ENCODE measurements around the gene PPP3CA.

PPP3CA gene

GRCh38 chr4:100989401-100989800 is 357.9 kb downstream of the PPP3CA start:
- POLR2A ChIA-PET = no interaction called here
- no peak for TF ChIP-seq ELF4 (IDR thresholded peaks at IDR 0.05)
- TF ChIP-seq ZNF384 (IDR thresholded peaks at IDR 0.05) = no peak
- no peak for TF ChIP-seq FOXK2 (IDR thresholded peaks at IDR 0.05)
- CTCF ChIA-PET = no interaction called here
- no peak for DNase-seq (ENCODE audit: extremely low spot score)

DNA sequence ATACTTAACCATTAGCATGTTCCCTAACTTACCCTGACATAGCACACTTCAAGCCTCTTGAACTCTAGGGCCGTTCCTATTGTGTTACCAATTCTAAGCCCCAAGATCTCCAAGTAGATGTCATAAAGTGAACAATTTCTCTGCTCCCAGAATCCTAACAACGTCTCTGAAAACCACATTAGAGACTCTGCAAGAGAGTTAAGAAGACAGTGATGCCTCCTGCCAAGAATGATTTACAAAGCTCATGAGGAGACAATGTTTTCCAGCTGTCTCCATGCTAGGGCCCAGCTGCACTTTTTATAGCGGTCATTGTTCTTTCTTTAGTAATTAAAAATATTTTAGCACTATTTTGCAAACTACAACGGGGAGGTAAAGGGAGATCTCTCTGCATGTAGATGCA is 358.4 kb downstream of the PPP3CA start:
- ChIA-PET POLR2A (no interaction called here), CTCF (no interaction called here)
- DNase-seq (ENCODE audit: extremely low spot score) = no peak
- TF ChIP-seq CTBP1 (IDR thresholded peaks at IDR 0.05; ENCODE audit: borderline replicate concordance) (no peak), SP1 (IDR thresholded peaks at IDR 0.05) (no peak), SUZ12 (IDR thresholded peaks at IDR 0.05) (no peak)

- TF ChIP-seq, protein P1, sequence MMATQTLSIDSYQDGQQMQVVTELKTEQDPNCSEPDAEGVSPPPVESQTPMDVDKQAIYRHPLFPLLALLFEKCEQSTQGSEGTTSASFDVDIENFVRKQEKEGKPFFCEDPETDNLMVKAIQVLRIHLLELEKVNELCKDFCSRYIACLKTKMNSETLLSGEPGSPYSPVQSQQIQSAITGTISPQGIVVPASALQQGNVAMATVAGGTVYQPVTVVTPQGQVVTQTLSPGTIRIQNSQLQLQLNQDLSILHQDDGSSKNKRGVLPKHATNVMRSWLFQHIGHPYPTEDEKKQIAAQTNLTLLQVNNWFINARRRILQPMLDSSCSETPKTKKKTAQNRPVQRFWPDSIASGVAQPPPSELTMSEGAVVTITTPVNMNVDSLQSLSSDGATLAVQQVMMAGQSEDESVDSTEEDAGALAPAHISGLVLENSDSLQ (IDR thresholded peaks at IDR 0.05) = no peak
- TF ChIP-seq HDGF (IDR thresholded peaks at IDR 0.05; ENCODE audit: borderline replicate concordance) (no peak), TARDBP (IDR thresholded peaks at IDR 0.05) (no peak), CTBP1 (IDR thresholded peaks at IDR 0.05; ENCODE audit: borderline replicate concordance) (no peak), BHLHE40 (IDR thresholded peaks at IDR 0.05; ENCODE audit: borderline replicate concordance) (no peak), SP1 (IDR thresholded peaks at IDR 0.05) (no peak), FOXM1 (IDR thresholded peaks at IDR 0.05; ENCODE audit: borderline replicate concordance) (no peak), LEF1 (IDR thresholded peaks at IDR 0.05; ENCODE audit: borderline replicate concordance) (no peak), L3MBTL2 (conservative IDR thresholded peaks at IDR 0.05) (no peak)
- ChIA-PET CTCF (no interaction called here), POLR2A (no interaction called here)
- no peak for DNase-seq (ENCODE audit: extremely low spot score)
Observed at GRCh38 chr4:100986360-100986868, 360.9 kb downstream of the PPP3CA start.

- DNase-seq (ENCODE audit: extremely low spot score) = no peak
- TF ChIP-seq NFRKB (IDR thresholded peaks at IDR 0.05) (no peak), LEF1 (IDR thresholded peaks at IDR 0.05; ENCODE audit: borderline replicate concordance) (no peak), HDGF (IDR thresholded peaks at IDR 0.05; ENCODE audit: borderline replicate concordance) (no peak), ELF4 (IDR thresholded peaks at IDR 0.05) (no peak), TARDBP (IDR thresholded peaks at IDR 0.05) (no peak), FOXM1 (IDR thresholded peaks at IDR 0.05; ENCODE audit: borderline replicate concordance) (no peak), SUZ12 (IDR thresholded peaks at IDR 0.05) (no peak), FOXA1 (IDR thresholded peaks at IDR 0.05) (no peak), FOXK2 (IDR thresholded peaks at IDR 0.05) (no peak), BHLHE40 (IDR thresholded peaks at IDR 0.05; ENCODE audit: borderline replicate concordance) (no peak), L3MBTL2 (conservative IDR thresholded peaks at IDR 0.05) (no peak), ZNF384 (IDR thresholded peaks at IDR 0.05) (no peak), SP1 (IDR thresholded peaks at IDR 0.05) (no peak), CTBP1 (IDR thresholded peaks at IDR 0.05; ENCODE audit: borderline replicate concordance) (no peak), ARNT (IDR thresholded peaks at IDR 0.05) (no peak)
- TF ChIP-seq, protein P1 (IDR thresholded peaks at IDR 0.05) = no peak
- ChIA-PET POLR2A (no interaction called here), CTCF (no interaction called here)
Observed at GRCh38 chr4:100985576-100985975, 361.8 kb downstream of the PPP3CA start.

- DNase-seq (ENCODE audit: extremely low spot score) = no peak
- TF ChIP-seq LEF1 (IDR thresholded peaks at IDR 0.05; ENCODE audit: borderline replicate concordance) (no peak), ZNF384 (IDR thresholded peaks at IDR 0.05) (no peak), FOXK2 (IDR thresholded peaks at IDR 0.05) (no peak), ARNT (IDR thresholded peaks at IDR 0.05) (no peak), TARDBP (IDR thresholded peaks at IDR 0.05) (no peak), SUZ12 (IDR thresholded peaks at IDR 0.05) (no peak)
- POLR2A ChIA-PET = no interaction called here
- CTCF ChIA-PET = no interaction called here
Observed at GRCh38 chr4:100984901-100985300, 362.4 kb downstream of the PPP3CA start.

DNA sequence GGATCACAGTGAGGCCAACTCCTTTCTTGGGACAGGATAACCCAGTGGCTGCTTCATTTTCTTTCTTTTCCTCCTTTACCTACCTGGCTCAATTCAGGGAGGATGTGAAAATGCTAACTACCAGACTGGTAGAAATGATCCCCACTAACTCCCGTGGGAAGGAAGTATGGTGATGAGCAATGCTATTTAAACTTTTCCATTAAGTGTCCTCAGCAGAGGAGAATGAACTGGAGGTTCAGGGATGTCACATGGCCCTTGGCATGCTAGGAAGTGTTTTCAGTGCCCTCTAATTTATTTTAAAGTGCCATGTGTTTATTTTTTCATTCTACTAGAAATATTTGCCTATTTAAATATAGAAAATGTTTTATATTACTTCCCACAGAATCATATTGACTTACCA is 363.9 kb downstream of the PPP3CA start:
- ChIA-PET POLR2A (no interaction called here), CTCF (no interaction called here)
- DNase-seq (ENCODE audit: extremely low spot score) = no peak
- no peak for TF ChIP-seq FOXK2 (IDR thresholded peaks at IDR 0.05)
- TF ChIP-seq ZNF384 (IDR thresholded peaks at IDR 0.05) = no peak
- no peak for TF ChIP-seq FOXM1 (IDR thresholded peaks at IDR 0.05; ENCODE audit: borderline replicate concordance)
- no peak for TF ChIP-seq HDGF (IDR thresholded peaks at IDR 0.05; ENCODE audit: borderline replicate concordance)
- TF ChIP-seq FOXA1 (IDR thresholded peaks at IDR 0.05) = no peak
- no peak for TF ChIP-seq SP1 (IDR thresholded peaks at IDR 0.05)
- TF ChIP-seq, protein P1 (IDR thresholded peaks at IDR 0.05) = no peak
- TF ChIP-seq SUZ12 (IDR thresholded peaks at IDR 0.05) = no peak
- no peak for TF ChIP-seq ELF4 (IDR thresholded peaks at IDR 0.05)
- no peak for TF ChIP-seq ARNT (IDR thresholded peaks at IDR 0.05)

- TF ChIP-seq FOXM1 (IDR thresholded peaks at IDR 0.05; ENCODE audit: borderline replicate concordance) (no peak), ELF4 (IDR thresholded peaks at IDR 0.05) (no peak), ARNT (IDR thresholded peaks at IDR 0.05) (no peak), LEF1 (IDR thresholded peaks at IDR 0.05; ENCODE audit: borderline replicate concordance) (no peak), SP1 (IDR thresholded peaks at IDR 0.05) (no peak), TARDBP (IDR thresholded peaks at IDR 0.05) (no peak), NFRKB (IDR thresholded peaks at IDR 0.05) (no peak), SUZ12 (IDR thresholded peaks at IDR 0.05) (no peak), L3MBTL2 (conservative IDR thresholded peaks at IDR 0.05) (no peak), FOXA1 (IDR thresholded peaks at IDR 0.05) (no peak), HDGF (IDR thresholded peaks at IDR 0.05; ENCODE audit: borderline replicate concordance) (no peak), ZNF384 (IDR thresholded peaks at IDR 0.05) (no peak), FOXK2 (IDR thresholded peaks at IDR 0.05) (no peak), BHLHE40 (IDR thresholded peaks at IDR 0.05; ENCODE audit: borderline replicate concordance) (no peak), CTBP1 (IDR thresholded peaks at IDR 0.05; ENCODE audit: borderline replicate concordance) (no peak)
- TF ChIP-seq, protein P1 (IDR thresholded peaks at IDR 0.05) = no peak
- ChIA-PET CTCF (no interaction called here), POLR2A (no interaction called here)
- DNase-seq (ENCODE audit: extremely low spot score) = no peak
Observed at GRCh38 chr4:100982345-100982744, 365.0 kb downstream of the PPP3CA start.

Data from HEK293T (cell line).